GM23338 (cell line): ENCODE measurements around the gene PHLDA3.

ENCODE experiments used
- CREB1 ChIP-seq: fragments of 250-450 bp; sonication (Bioruptor Pico); IDR thresholded peaks from 2 replicates; pipeline ENCODE4 v1.5.0; 2020; ENCODE audit warnings: low read depth, mild to moderate bottlenecking, moderate library complexity
- EZH2 ChIP-seq: fragments of 200-600 bp; sonication (generic); IDR thresholded peaks from one replicate; pipeline ENCODE4 v1.8.0; 2017; ENCODE audit warnings: antibody characterized with exemption, mild to moderate bottlenecking, low read depth; ENCODE audit not compliant: unreplicated experiment
- EZH2phosphoT487 ChIP-seq: fragments of 200-600 bp; sonication (generic); IDR thresholded peaks from one replicate; pipeline ENCODE4 v1.8.1; 2018; ENCODE audit warnings: antibody characterized with exemption; ENCODE audit not compliant: unreplicated experiment
- JUNB ChIP-seq: IDR thresholded peaks from one replicate; pipeline ENCODE4 v1.6.1; 2016; ENCODE audit warnings: antibody characterized with exemption; ENCODE audit not compliant: unreplicated experiment
- POLR2AphosphoS5 ChIP-seq: IDR thresholded peaks from 2 replicates; pipeline ENCODE4 v1.6.1; 2016; ENCODE audit warnings: antibody characterized with exemption, low read depth
- TF ChIP-seq, protein P1 (sequence below), 2 experiments: fragments of 200-600 bp in 1 of 2; sonication (generic) in 1 of 2; conservative IDR thresholded peaks; 2 replicates each; pipeline versions ENCODE4 v1.5.1 to v1.6.1; 2016 to 2017; ENCODE audit warnings: antibody characterized with exemption in 2 of 2, low read depth in 2 of 2, mild to moderate bottlenecking in 2 of 2, moderate library complexity in 1 of 2
- TF ChIP-seq, protein P2 (sequence below): IDR thresholded peaks from one replicate; pipeline ENCODE4 v1.6.1; 2018; ENCODE audit warnings: antibody characterized with exemption; ENCODE audit not compliant: unreplicated experiment
- TF ChIP-seq, protein P3 (sequence below): IDR thresholded peaks from 2 replicates; pipeline ENCODE4 v1.6.1; 2016; ENCODE audit warnings: antibody characterized with exemption
- TF ChIP-seq, protein P4 (sequence below): fragments of 250-450 bp; sonication (Bioruptor Pico); IDR thresholded peaks from 2 replicates; pipeline ENCODE4 v1.5.0; 2020; ENCODE audit warnings: mild to moderate bottlenecking, moderate library complexity

DNA sequence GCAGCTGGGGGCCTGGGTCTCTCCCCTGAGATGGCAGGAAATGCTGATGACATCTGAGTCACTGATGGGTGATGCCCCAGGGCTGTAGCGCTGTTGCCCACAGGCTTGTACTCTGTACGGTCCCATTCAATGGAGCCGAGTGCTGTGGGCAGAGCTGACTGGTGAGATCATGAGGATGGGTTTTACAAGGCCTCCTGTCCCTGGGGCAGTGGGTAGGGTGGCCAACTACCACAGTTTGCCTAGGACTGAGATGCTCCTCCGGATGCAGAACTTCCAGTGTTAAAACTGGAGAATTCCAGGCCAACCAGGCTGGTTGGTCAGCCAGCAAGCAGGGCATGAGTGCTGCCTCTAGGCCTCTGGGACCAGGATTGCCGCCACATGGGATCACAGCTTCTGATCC, 9.2 kb downstream of the PHLDA3 start:
- TF ChIP-seq, protein P1, sequence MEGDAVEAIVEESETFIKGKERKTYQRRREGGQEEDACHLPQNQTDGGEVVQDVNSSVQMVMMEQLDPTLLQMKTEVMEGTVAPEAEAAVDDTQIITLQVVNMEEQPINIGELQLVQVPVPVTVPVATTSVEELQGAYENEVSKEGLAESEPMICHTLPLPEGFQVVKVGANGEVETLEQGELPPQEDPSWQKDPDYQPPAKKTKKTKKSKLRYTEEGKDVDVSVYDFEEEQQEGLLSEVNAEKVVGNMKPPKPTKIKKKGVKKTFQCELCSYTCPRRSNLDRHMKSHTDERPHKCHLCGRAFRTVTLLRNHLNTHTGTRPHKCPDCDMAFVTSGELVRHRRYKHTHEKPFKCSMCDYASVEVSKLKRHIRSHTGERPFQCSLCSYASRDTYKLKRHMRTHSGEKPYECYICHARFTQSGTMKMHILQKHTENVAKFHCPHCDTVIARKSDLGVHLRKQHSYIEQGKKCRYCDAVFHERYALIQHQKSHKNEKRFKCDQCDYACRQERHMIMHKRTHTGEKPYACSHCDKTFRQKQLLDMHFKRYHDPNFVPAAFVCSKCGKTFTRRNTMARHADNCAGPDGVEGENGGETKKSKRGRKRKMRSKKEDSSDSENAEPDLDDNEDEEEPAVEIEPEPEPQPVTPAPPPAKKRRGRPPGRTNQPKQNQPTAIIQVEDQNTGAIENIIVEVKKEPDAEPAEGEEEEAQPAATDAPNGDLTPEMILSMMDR (conservative IDR thresholded peaks at IDR 0.05; ENCODE audit: low read depth in 2 of 2), result no peak
- TF ChIP-seq EZH2 (no peak), POLR2AphosphoS5 (no peak), JUNB (no peak), CREB1 (CRISPR knock-in tag) (no peak), EZH2phosphoT487 (no peak)
- TF ChIP-seq, protein P2, sequence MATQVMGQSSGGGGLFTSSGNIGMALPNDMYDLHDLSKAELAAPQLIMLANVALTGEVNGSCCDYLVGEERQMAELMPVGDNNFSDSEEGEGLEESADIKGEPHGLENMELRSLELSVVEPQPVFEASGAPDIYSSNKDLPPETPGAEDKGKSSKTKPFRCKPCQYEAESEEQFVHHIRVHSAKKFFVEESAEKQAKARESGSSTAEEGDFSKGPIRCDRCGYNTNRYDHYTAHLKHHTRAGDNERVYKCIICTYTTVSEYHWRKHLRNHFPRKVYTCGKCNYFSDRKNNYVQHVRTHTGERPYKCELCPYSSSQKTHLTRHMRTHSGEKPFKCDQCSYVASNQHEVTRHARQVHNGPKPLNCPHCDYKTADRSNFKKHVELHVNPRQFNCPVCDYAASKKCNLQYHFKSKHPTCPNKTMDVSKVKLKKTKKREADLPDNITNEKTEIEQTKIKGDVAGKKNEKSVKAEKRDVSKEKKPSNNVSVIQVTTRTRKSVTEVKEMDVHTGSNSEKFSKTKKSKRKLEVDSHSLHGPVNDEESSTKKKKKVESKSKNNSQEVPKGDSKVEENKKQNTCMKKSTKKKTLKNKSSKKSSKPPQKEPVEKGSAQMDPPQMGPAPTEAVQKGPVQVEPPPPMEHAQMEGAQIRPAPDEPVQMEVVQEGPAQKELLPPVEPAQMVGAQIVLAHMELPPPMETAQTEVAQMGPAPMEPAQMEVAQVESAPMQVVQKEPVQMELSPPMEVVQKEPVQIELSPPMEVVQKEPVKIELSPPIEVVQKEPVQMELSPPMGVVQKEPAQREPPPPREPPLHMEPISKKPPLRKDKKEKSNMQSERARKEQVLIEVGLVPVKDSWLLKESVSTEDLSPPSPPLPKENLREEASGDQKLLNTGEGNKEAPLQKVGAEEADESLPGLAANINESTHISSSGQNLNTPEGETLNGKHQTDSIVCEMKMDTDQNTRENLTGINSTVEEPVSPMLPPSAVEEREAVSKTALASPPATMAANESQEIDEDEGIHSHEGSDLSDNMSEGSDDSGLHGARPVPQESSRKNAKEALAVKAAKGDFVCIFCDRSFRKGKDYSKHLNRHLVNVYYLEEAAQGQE, result no peak
- TF ChIP-seq, protein P3, sequence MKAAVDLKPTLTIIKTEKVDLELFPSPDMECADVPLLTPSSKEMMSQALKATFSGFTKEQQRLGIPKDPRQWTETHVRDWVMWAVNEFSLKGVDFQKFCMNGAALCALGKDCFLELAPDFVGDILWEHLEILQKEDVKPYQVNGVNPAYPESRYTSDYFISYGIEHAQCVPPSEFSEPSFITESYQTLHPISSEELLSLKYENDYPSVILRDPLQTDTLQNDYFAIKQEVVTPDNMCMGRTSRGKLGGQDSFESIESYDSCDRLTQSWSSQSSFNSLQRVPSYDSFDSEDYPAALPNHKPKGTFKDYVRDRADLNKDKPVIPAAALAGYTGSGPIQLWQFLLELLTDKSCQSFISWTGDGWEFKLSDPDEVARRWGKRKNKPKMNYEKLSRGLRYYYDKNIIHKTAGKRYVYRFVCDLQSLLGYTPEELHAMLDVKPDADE, result no peak
- TF ChIP-seq, protein P4, sequence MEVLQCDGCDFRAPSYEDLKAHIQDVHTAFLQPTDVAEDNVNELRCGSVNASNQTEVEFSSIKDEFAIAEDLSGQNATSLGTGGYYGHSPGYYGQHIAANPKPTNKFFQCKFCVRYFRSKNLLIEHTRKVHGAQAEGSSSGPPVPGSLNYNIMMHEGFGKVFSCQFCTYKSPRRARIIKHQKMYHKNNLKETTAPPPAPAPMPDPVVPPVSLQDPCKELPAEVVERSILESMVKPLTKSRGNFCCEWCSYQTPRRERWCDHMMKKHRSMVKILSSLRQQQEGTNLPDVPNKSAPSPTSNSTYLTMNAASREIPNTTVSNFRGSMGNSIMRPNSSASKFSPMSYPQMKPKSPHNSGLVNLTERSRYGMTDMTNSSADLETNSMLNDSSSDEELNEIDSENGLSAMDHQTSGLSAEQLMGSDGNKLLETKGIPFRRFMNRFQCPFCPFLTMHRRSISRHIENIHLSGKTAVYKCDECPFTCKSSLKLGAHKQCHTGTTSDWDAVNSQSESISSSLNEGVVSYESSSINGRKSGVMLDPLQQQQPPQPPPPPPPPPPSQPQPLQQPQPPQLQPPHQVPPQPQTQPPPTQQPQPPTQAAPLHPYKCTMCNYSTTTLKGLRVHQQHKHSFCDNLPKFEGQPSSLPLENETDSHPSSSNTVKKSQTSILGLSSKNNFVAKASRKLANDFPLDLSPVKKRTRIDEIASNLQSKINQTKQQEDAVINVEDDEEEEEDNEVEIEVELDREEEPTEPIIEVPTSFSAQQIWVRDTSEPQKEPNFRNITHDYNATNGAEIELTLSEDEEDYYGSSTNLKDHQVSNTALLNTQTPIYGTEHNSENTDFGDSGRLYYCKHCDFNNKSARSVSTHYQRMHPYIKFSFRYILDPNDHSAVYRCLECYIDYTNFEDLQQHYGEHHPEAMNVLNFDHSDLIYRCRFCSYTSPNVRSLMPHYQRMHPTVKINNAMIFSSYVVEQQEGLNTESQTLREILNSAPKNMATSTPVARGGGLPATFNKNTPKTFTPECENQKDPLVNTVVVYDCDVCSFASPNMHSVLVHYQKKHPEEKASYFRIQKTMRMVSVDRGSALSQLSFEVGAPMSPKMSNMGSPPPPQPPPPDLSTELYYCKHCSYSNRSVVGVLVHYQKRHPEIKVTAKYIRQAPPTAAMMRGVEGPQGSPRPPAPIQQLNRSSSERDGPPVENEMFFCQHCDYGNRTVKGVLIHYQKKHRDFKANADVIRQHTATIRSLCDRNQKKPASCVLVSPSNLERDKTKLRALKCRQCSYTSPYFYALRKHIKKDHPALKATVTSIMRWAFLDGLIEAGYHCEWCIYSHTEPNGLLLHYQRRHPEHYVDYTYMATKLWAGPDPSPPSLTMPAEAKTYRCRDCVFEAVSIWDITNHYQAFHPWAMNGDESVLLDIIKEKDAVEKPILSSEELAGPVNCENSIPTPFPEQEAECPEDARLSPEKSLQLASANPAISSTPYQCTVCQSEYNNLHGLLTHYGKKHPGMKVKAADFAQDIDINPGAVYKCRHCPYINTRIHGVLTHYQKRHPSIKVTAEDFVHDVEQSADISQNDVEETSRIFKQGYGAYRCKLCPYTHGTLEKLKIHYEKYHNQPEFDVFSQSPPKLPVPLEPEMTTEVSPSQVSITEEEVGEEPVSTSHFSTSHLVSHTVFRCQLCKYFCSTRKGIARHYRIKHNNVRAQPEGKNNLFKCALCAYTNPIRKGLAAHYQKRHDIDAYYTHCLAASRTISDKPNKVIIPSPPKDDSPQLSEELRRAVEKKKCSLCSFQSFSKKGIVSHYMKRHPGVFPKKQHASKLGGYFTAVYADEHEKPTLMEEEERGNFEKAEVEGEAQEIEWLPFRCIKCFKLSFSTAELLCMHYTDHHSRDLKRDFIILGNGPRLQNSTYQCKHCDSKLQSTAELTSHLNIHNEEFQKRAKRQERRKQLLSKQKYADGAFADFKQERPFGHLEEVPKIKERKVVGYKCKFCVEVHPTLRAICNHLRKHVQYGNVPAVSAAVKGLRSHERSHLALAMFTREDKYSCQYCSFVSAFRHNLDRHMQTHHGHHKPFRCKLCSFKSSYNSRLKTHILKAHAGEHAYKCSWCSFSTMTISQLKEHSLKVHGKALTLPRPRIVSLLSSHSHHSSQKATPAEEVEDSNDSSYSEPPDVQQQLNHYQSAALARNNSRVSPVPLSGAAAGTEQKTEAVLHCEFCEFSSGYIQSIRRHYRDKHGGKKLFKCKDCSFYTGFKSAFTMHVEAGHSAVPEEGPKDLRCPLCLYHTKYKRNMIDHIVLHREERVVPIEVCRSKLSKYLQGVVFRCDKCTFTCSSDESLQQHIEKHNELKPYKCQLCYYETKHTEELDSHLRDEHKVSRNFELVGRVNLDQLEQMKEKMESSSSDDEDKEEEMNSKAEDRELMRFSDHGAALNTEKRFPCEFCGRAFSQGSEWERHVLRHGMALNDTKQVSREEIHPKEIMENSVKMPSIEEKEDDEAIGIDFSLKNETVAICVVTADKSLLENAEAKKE, result no peak
